NCI-H2107 treated with DMSO at 0.1 percent for 48 hours (cell line): ENCODE results near the gene SLC16A10.
"Not testable (repeated sequence)": the region's sequence is repeated elsewhere in the genome, so short reads cannot be mapped to it uniquely, and the experiment has no call there.

Experiments
- DNase-seq: peaks from one replicate; lab custom pipeline; 2025; ENCODE audit not compliant: unreplicated experiment; lab: John Stamatoyannopoulos, UW

Gene SLC16A10, protein sequence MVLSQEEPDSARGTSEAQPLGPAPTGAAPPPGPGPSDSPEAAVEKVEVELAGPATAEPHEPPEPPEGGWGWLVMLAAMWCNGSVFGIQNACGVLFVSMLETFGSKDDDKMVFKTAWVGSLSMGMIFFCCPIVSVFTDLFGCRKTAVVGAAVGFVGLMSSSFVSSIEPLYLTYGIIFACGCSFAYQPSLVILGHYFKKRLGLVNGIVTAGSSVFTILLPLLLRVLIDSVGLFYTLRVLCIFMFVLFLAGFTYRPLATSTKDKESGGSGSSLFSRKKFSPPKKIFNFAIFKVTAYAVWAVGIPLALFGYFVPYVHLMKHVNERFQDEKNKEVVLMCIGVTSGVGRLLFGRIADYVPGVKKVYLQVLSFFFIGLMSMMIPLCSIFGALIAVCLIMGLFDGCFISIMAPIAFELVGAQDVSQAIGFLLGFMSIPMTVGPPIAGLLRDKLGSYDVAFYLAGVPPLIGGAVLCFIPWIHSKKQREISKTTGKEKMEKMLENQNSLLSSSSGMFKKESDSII

DNA sequence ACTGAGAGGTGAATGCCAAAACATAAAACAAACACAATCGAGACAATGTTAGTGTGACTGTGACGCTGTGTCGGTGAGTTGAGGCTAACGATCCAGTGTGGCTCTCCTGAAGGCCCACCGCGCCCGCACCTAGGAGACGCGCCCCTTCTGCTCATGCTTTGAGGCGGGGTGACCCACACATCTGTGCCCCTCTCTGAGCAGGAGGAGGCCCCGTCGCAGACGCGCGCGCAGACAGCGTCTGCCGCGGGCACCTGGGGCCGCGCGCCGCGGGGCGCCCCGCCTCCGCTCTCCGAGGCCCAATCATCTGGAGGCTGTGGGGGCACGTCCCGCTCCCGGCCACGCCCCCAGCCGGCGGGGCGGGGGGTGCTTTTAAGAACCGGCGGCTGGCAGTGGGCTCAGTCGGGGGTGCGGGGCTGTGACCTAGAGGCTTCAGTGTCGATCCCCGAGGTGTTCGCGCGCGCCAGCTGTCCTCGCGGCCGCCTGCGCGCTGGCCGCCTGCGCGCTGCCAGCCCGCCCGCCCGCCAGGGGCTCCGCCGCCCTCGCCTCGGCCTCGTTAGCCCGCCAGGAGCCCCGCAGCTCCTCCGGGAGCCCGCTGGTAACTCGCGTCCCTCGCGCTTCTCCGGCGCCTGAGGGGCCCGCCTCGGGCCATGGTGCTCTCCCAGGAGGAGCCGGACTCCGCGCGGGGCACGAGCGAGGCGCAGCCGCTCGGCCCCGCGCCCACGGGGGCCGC is at the start of gene SLC16A10:
Gene SLC16A10, plus strand, starts transcription at position 398 of the 730 bp plus-strand sequence. Its CDS starts 250 bp downstream, at position 648.
- peak; percentile 71 for DNase-seq

DNA sequence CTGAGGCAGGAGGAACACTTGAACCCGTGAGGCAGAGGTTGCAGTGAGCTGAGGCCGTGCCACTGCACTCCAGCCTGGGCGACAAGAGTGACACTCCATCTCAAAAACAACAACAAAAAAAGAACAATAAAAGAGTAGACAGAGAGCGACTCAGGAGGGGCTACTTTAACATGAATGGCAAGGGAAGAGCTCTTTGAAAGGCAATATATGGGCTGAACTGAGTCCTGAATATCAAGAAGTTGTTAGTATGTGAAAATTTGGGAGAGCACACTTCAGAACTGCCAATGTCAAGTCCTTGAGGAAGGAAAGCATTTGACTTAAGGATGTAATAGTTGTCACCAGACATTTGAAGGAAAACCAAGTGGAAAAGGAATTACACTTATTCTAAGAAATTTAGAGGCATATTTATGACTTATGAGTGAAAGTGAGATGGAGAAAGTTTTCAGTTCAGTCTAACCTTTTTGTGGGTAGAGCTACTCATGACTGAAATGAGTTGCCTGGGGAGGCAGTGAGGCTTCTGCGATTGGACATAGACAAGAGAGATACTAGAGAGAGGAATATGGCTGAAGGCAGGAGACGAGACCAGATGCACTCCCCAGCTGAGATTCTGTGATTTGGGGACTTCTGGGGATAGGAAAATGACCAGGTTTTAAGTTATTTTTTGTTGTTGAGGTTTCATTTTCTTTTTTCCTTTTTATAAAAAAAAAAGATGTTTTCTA is 48.6 kb upstream of the SLC16A10 start:
- DNase-seq, result no peak

DNA sequence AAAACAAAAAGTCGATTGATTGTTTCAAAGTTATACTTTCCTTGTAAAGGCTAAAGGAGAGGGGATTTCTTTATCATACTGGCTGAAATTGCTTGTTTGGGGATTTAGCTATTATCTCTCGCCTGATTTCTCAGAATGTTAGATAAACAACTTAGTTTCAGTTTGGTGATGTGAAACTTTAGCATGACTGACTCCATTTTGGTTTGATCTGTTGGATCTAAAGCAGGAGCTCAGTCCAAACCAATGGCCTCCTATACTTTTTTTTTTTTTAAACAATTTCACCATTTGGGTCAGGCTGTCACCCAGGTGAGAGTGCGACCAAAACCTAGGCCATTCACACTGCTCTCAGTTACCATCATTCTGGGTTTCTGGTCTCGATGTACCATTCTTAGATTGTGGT is 45.4 kb upstream of the SLC16A10 start:
- DNase-seq, result no peak

DNA sequence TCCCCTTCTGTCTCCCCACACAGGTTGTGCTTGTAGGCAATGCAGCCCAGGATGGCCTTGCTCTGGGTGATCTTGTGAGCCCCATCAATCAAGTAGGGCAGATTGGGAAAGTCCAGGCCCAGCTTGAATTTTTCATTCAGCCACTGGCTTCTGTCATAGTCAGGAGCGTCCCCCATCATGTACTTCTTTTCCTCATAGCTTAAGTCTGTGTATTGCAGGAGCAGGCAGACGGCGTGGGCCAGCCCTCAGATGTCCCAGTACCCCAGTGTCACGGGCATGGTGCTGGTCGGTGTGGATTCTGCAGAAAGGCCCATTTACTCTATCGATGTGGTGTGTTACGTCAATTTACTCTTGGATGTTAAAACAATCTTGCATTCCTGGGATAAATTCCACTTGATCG is 40.1 kb upstream of the SLC16A10 start:
- DNase-seq, result no peak

DNA sequence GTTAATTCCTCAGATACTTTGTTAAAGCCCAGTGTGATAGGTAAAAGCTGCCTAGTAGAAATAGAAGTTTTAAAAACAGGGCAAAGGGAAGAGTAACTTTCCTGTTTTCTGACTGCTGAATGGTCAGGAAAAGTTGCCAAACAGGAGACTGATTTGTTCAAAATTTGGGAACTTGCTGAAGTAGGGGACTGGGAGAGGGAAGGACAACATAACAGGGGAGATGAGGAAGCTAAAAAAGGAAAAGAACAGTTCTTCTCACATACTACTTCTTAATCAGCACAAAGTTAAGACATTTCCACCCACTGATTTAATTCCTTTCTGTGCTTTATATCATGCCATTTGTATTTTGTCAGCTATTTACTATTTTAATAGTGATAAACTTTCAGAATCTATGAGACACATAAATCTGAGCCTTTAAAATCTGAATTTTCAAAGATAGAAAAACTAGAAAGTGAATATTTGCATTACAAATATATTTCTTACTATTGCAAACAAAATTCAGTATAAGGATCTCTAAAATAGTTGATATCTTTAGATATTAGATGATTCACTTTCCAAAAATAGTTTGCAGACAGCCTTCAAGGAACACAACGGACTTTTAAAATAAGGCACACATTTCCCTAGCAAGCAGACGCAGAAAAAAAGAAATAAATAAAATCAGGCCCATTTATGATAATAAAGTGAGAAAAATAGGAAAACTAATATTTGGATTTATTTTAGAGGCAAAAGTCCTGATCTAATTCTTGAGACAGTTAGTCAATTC is 36.9 kb upstream of the SLC16A10 start:
- no peak for DNase-seq

DNA sequence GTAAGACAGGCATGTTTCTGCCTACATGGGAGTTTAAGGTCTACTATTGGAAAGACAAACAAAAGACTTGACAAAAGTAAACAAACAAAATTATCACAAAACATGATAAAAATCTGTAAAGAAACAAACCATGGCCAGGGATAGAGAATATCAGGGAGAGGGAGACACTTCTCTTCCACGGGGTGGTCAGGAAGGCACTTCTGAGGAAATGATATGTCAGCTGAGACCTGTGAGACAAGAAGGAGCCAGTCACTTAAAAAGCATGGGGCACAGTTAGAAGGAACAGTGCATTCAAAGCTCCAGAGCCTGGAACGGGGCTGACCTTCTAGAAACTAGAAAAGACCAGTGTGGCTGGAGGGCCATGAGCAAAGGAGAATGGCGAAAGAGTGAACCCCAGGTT is 35.1 kb upstream of the SLC16A10 start:
- no peak for DNase-seq

DNA sequence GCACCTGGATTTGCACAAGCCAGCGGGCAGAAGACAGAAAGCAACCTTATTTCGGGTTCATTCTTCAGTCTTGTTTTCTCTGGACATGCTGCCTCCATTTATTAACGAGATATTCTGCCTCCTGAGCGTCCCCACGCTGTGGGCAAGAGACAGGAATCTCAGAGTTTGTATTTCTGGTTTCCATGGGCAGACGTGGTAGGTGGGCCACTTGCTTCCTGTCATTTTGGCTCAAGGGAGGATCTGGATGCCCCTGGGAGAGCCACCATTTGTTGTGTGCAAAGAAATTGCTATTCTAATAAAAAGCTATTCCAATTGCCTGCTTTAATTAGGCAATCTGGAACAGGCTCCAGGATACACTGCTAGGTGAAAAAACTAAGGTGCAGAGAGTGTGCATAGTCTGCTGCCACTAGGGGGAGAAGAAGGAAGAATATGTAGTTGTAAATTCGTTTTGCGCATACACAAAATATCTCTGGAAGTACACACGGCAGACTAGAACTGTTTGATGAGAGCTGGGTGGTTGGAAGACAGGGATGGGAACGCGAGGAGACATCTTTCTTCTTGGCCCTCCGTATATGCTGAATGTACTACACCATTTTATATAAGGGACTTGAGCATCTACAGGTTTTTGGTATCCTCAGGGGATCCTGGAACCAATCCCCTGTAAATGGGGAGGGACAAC is 30.1 kb upstream of the SLC16A10 start:
- DNase-seq, result peak; percentile 53

DNA sequence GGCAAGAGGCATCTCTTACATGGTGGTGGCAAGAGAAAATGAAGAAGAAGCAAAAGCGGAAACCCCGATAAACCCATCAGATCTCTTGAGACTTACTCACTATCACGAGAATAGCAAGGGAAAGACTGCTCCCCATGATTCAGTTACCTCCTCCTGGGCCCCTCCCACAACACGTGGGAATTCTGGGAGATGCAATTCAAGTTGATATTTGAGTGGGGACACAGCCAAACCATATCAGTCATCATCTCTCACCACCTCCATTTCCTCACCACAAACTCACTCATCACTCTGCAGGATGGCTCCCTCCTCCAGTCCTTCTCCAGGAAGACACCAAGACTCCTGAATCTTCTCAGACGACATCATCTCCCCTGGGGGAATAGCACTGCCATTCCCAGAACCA is 25.8 kb upstream of the SLC16A10 start:
- DNase-seq, result no peak

DNA sequence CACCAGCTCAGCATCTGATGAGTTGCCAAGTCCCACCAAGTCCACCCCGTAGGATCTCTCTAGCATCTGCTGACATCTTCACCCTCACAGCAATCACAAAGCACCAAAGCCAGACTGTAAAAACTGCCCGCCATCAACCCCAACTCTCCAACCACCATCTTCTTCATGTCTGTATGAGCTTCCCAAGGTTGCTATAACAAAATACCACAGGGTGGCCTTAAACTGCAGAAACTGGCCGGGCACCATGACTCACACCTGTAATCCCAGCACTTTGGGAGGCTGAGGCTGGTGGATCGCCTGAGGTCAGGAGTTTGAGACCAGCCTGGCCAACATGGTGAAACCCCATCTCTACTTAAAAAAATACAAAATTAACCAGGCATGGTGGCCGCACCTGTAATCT is 25.3 kb upstream of the SLC16A10 start:
- not testable (repeated sequence) for DNase-seq

DNA sequence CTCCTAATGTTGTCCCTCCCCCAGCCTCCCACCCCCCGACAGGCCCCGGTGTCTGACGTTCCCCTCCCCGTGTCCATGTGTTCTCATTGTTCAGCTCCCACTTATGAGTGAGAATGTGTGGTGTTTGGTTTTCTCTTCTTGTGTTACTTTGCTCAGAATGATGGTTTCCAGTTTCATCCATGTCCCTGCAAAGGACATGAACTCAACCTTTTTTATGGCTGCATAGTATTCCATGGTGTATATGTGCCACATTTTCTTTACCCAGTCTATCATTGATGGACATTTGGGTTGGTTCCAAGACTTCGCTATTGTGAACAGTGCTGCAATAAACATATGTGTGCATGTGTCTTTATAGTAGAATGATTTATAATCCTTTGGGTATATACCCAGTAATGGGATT is 24.4 kb upstream of the SLC16A10 start:
- not testable (repeated sequence) for DNase-seq

DNA sequence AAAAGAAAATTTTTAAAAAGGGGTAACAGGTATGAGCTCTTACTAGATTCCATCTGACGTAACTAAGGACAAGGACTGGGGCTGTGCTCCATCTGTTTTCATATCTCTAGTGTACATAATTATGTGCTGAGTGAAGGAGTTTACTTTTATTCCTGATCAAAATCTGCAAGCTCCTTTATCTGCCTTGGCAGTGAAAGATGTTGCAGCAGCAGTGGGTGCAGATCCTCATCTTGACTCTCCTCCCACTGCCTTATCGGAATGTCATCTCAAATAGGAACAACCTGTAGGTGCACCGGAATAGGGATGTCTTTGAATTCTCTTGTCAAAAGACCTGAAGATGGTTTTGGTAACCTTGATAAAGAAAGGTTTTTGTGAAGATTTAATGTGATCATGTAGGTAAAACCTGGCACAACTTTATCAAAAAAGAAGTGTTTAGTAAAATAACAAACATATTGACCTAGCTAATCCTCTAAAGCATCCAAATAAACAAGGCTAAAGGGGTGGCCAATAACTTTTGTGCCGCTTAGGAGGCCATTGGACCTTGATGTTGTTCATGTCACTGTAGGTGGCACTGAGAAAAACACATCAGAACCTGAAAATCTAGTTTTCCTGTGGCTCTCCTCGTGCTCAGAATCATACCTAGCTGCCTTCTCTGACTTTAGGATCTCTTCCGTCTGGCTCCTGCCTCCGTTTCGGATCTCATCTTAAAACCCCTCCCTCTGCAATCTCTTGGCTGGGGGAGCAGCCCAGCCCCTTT is 19.0 kb upstream of the SLC16A10 start:
- DNase-seq, result no peak

DNA sequence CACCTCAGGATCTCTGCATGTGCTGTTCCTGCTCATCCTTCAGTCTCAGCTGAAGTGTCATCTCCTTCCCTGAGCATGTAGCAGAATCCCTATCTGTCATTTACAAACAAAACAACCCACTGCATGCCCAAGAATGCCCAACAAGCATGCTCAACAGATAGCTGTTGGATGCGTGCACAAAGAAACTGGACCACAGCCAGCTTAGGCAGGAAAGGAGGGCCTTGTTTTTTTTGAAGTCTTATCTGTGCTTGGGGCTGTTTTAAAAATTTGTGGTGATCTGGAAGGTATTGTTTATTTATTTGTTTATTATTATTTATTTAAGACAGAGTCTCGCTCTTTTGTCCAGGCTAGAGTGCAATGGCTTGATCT is 18.5 kb upstream of the SLC16A10 start:
- no peak for DNase-seq

DNA sequence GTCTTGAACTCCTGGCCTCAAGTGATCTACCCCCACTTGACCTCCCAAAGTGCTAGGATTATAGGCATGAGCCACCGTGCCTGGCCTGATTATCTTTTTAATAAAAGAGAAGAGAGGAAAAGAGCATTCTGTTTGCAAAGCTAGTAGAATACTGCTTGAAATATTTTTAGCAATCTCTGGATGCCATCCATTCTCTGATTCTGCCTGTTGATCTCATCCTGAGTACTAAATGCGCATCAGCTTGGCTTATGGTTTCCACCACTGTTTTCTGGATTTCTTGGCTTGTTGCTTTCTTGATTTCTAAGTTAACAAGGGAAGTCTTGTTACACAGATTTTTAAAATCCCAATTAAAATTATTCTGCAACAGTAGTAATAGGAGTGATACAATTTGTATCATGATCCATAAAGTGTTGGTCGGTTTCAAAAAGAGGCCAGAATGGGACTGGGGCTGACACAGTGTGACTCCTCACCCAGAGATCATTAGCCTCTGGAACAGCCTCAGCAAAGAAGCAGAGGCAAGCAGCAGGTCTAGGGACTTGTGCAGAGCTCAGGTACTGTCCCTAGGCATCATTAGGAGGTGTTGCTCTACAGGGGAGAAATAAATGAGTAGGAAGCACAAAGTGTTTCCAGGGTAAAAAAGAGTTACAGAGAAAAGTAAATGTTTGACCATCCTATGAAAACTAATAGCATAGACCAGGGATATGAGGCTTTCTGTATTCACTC is 17.8 kb upstream of the SLC16A10 start:
- DNase-seq, result no peak

DNA sequence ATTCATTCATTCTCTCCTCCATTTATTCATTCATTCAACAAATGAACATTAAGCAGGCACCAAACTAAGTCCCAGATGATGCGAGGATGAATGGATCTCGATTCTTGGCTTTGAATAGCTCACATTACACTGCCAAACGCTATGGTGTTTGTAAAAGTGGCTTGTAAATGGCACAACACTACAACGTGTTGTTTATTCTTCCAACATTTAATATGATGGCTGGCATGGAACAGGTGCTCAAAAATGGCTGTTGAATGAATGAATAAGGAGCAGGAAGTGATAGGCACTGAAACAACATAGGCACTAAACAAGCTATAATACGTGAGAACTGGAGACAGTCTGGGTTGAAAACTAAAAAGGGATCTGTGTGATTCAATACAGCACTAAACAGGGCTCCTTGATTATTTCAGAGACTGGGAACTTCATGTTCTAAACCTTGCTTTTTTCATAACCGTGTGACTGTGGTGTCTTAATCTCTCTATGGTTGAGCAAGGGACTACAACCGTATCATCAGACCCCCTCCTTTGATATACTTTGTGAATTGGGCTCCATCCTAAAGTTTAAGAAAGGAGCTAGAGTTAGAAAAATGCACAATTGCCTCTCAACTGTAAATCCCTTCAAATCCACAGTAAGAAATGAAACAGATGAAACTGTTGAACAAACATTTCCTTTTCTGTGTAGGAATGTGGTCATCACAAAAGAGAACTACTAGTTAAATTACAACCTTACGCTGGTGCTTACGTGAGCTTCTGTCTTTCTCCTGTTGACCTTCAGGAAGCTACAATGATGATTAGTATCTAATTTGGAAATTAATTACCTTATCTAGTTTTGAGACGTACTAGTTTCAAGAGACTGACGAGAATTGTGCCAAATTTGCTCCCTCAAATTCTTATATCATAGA is 16.9 kb upstream of the SLC16A10 start:
- peak; percentile 44 for DNase-seq

DNA sequence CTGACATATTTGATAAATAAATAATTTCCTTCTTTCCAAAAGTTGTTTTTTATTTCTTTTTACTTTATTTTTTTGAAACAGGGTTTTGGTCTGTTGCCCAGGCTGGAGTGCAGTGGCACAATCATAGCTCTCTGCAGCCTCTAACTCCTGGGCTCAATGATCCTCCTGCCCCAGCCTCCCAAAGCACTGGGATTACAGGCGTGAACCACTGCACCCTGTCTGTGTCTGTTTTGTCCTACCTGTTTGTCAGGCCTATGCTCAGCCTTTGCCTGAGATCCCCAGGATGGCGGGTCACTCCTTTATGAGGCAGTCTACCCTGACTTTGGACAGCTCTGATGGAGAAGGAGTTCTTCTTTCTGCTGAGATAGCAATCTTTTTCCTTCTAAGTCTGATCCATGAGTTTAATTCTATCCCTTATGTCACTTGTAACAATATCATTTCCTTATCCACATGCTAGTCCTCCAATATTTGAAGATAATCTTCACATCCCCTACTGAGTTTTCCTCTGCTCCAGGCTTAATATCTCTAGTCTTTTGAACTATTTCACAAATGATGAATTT is 14.4 kb upstream of the SLC16A10 start:
- DNase-seq, result no peak

DNA sequence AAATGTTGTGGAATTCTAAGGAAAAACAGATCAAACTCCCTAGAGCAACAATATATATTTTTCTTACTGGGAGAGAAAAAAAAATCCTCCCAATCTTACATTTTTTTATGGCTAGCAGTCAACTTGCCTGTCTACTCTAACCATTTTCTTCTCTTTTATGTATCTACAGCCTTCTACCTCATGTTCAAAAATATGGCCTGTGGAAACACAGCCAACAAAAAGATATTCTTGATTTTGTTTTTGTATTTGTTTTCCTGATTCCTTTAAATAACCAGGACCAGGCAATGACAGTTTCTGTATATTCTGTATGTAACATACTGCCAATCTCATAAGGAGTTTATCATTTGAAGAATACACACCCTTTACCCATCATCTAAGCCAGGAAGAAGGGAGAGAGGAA is 13.0 kb upstream of the SLC16A10 start:
- DNase-seq, result no peak

DNA sequence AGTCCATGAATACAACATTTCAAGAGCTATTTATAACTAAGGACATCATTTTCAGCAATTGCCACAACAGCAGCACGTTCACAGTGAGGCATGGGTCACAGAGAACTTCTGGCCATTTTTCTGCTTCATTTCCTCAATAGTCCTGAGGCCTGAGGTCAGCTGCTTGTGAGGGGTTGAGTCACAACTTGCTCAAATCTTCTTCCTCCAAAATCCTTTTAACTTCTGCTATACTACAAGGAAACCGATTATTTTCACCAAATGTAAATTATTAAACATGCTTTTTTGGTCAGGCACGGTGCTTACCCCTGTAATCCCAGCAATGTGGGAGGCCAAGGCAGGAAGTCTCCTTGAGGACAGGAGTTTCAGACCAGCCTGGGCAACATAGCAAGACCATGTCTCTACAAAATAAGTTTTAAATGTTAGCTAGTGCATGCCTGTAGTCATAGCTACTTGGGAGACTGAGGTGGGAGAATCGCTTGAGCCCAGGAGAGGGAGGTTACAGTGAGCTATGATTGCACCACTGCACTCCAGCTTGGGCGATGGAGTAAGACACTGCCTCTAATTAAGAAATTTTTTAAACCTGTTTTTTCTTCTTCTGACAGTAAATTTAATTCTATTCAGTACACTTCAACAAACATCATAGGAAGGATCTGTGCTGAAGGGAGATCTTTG is 11.1 kb upstream of the SLC16A10 start:
- no peak for DNase-seq
